ENCODE measurements around the gene ADGRA1. TPM values are rescaled to one million over a fixed set of nuclear protein-coding genes. Genes with fewer than 3 reads are reported as not detected.
A peak's percentile ranks its signal among the peaks of the same experiment; 100 is the strongest.

Gene ADGRA1
- total RNA-seq, 1 donor from 2014 or later, result 9.1 TPM

- Mint-ChIP-seq H3K4me1 (ENCODE audit: low read depth, unreplicated experiment) (peaks cover 13% of the 10 kb centered on the region), H3K36me3 (ENCODE audit: unreplicated experiment) (peaks cover 8% of the 10 kb centered on the region), H3K27ac (ENCODE audit: unreplicated experiment) (no peak overlapping the region), H3K27me3 (ENCODE audit: unreplicated experiment) (peaks cover 5% of the 10 kb centered on the region), H3K4me3 (ENCODE audit: unreplicated experiment) (peak overlapping the region; percentile 67), H3K9me3 (ENCODE audit: unreplicated experiment) (peaks cover 7% of the 10 kb centered on the region)
- peak; percentile 28 for DNase-seq
- no peak for TF ChIP-seq CTCF (IDR thresholded peaks at IDR 0.05; ENCODE audit: partially characterized antibody, unreplicated experiment)
These were observed 1.5 kb downstream of the ADGRA1 start for GRCh38 chr10:133088956-133089800.

- Mint-ChIP-seq H3K4me1 (ENCODE audit: low read depth, unreplicated experiment) (peaks cover 9% of the 10 kb centered on the region), H3K9me3 (ENCODE audit: unreplicated experiment) (peaks cover 6% of the 10 kb centered on the region), H3K27me3 (ENCODE audit: unreplicated experiment) (peaks cover 3% of the 10 kb centered on the region), H3K36me3 (ENCODE audit: unreplicated experiment) (peaks cover 8% of the 10 kb centered on the region), H3K4me3 (ENCODE audit: unreplicated experiment) (no peak overlapping the region), H3K27ac (ENCODE audit: unreplicated experiment) (no peak overlapping the region)
- no peak for TF ChIP-seq CTCF (IDR thresholded peaks at IDR 0.05; ENCODE audit: partially characterized antibody, unreplicated experiment)
- DNase-seq, result peak; percentile 14
These were observed 2.4 kb downstream of the ADGRA1 start for GRCh38 chr10:133090101-133090500.

- H3K36me3 Mint-ChIP-seq (ENCODE audit: unreplicated experiment), result peaks cover 8% of the 10 kb centered on the region
- peaks cover 9% of the 10 kb centered on the region for H3K4me1 Mint-ChIP-seq (ENCODE audit: low read depth, unreplicated experiment)
- DNase-seq, result no peak
- H3K9me3 Mint-ChIP-seq (ENCODE audit: unreplicated experiment), result peaks cover 5% of the 10 kb centered on the region
- no peak overlapping the region for H3K27ac Mint-ChIP-seq (ENCODE audit: unreplicated experiment)
- TF ChIP-seq CTCF (IDR thresholded peaks at IDR 0.05; ENCODE audit: partially characterized antibody, unreplicated experiment), result no peak
- H3K27me3 Mint-ChIP-seq (ENCODE audit: unreplicated experiment), result peaks cover 2% of the 10 kb centered on the region
- H3K4me3 Mint-ChIP-seq (ENCODE audit: unreplicated experiment), result no peak overlapping the region
These were observed 2.9 kb downstream of the ADGRA1 start for GRCh38 chr10:133090654-133091053.

- H3K27ac Mint-ChIP-seq (ENCODE audit: unreplicated experiment), result peak overlapping the region; percentile 57
- peaks cover 9% of the 10 kb centered on the region for H3K4me1 Mint-ChIP-seq (ENCODE audit: low read depth, unreplicated experiment)
These were observed 3.6 kb downstream of the ADGRA1 start for GRCh38 chr10:133091316-133091715.

More at GRCh38 chr10:133091316-133091715, 3.6 kb downstream of the ADGRA1 start:
- H3K9me3 Mint-ChIP-seq (ENCODE audit: unreplicated experiment), result peaks cover 5% of the 10 kb centered on the region
- no peak overlapping the region for H3K4me3 Mint-ChIP-seq (ENCODE audit: unreplicated experiment)
- DNase-seq, result no peak
- no peak for TF ChIP-seq CTCF (IDR thresholded peaks at IDR 0.05; ENCODE audit: partially characterized antibody, unreplicated experiment)
- H3K27me3 Mint-ChIP-seq (ENCODE audit: unreplicated experiment), result peaks cover 2% of the 10 kb centered on the region
- H3K36me3 Mint-ChIP-seq (ENCODE audit: unreplicated experiment), result peaks cover 8% of the 10 kb centered on the region

Data from glutamatergic neuron (in vitro differentiated cells).